ENCODE data around the gene DMC1. TPM values are rescaled to one million over a fixed set of nuclear protein-coding genes. Genes with fewer than 3 reads are reported as not detected.

Gene DMC1
- total and polyA plus RNA-seq, 2 of the 13 experiments (the other 11 are each of a cell fraction or from before 2014, with no cell fraction given): 0.82 TPM; not detected in 1

DNA sequence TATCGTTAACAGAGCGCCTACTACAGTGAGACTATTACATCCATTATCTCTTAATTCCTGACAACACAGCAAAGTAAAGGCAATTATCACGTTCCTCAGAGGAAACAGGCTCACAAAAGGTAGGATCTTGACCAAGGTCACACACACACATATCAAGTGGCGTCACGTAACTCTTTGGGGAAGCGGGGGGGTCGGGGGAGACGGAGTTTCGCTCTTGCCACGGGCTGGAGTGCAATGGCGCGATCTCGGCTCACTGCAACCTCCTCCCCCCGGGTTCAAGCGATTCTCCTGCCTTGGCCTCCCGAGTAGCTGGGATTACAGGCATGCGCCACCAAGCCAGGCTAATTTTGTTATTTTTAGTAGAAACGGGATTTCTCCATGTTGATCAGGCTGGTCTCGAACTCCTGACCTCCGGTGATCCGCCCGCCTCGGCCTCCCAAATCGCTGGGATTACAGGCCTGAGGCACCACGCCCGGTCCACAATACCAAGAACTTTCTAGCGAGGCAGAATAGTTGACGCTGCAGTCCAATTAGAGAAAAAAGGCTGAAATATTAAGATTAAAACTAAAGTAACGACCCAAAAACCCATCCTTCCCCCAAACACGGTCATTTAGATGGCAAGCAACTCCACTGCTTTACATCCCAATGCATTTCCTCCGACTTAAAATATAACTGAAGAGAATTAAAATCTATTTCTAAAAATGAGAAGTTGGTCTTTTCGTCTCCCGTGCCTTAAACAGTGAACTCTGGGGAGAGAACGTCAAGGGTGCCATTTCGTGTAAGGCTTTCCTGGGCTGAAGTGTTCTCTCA is 65.0 kb downstream of the DMC1 start (continued):
- TF ChIP-seq TCF7 (IDR thresholded peaks at IDR 0.05; ENCODE audit: low read depth) (no peak), CHD2 (IDR thresholded peaks at IDR 0.05; ENCODE audit: low read depth, low read length) (no peak), NR0B2 (CRISPR knock-in tag; IDR thresholded peaks at IDR 0.05) (no peak), NKX3-1 (CRISPR knock-in tag; IDR thresholded peaks at IDR 0.05) (no peak), SRF (IDR thresholded peaks at IDR 0.05; ENCODE audit: low read depth, low read length) (no peak), SNAI1 (CRISPR knock-in tag; IDR thresholded peaks at IDR 0.05; ENCODE audit: borderline replicate concordance) (no peak), MTERF4 (CRISPR knock-in tag; IDR thresholded peaks at IDR 0.05) (no peak), ZKSCAN1 (IDR thresholded peaks at IDR 0.05; ENCODE audit: low read length) (no peak), ZNF333 (CRISPR knock-in tag; IDR thresholded peaks at IDR 0.05; ENCODE audit: borderline replicate concordance) (no peak), ZBTB7B (CRISPR knock-in tag; IDR thresholded peaks at IDR 0.05) (no peak), HMG20B (CRISPR knock-in tag; conservative IDR thresholded peaks at IDR 0.05) (no peak), TRIM22 (IDR thresholded peaks at IDR 0.05) (no peak), RBAK (CRISPR knock-in tag; IDR thresholded peaks at IDR 0.05) (no peak), CREM (IDR thresholded peaks at IDR 0.05) (0 out of 2 replicates have a peak, but pooled peaks have one; percentile 44), CREM (CRISPR knock-in tag; IDR thresholded peaks at IDR 0.05) (no peak), GFI1 (CRISPR knock-in tag; IDR thresholded peaks at IDR 0.05; ENCODE audit: borderline replicate concordance) (no peak; the same call in 1 of the 2 replicates), ZNF7 (CRISPR knock-in tag; IDR thresholded peaks at IDR 0.05) (peak; percentile 78), MAFK (conservative IDR thresholded peaks at IDR 0.05 in 1 of 2, IDR thresholded peaks at IDR 0.05 in 1 of 2; ENCODE audit: low read length in 2 of 2) (no peak), SNAPC4 (CRISPR knock-in tag; IDR thresholded peaks at IDR 0.05) (no peak), ZMYM2 (CRISPR knock-in tag; IDR thresholded peaks at IDR 0.05) (peak; percentile 44), KMT2B (CRISPR knock-in tag; IDR thresholded peaks at IDR 0.05) (peak; percentile 23; the same call in 1 of the 2 replicates)
- TF ChIP-seq, protein P1, sequence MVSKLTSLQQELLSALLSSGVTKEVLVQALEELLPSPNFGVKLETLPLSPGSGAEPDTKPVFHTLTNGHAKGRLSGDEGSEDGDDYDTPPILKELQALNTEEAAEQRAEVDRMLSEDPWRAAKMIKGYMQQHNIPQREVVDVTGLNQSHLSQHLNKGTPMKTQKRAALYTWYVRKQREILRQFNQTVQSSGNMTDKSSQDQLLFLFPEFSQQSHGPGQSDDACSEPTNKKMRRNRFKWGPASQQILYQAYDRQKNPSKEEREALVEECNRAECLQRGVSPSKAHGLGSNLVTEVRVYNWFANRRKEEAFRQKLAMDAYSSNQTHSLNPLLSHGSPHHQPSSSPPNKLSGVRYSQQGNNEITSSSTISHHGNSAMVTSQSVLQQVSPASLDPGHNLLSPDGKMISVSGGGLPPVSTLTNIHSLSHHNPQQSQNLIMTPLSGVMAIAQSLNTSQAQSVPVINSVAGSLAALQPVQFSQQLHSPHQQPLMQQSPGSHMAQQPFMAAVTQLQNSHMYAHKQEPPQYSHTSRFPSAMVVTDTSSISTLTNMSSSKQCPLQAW (CRISPR knock-in tag; IDR thresholded peaks at IDR 0.05): 0 out of 2 replicates have a peak, but pooled peaks have one; percentile 36
